Heart right ventricle (tissue), 16 donors: ENCODE measurements around the gene RGMA. TPM values are rescaled to one million over a fixed set of nuclear protein-coding genes. Genes with fewer than 3 reads are reported as not detected.

Experiments used
- ATAC-seq, 8 donors: fragments of 200-7000 bp; cut with Tn5 transposase; one replicate each; pipeline ENCODE4 v1.9.1; 2020; ENCODE audit warnings: mild to moderate bottlenecking in 8 of 8, moderate library complexity in 8 of 8, moderate number of reproducible peaks in 1 of 8
- DNase-seq, 2 donors: peaks; one replicate each; pipeline ENCODE4 v3.0.0-alpha.2; 2020
- H3K27ac ChIP-seq, 10 donors: fragments of 200-600 bp; sonication (generic) in 2 of 10; one replicate each; pipeline versions ENCODE4 v1.5.0 to v1.8.0; 2020 to 2022; ENCODE audit warnings: mild to moderate bottlenecking in 3 of 10
- H3K27me3 ChIP-seq, 7 donors: fragments of 200-600 bp; one replicate each; pipeline ENCODE4 v1.8.0; 2021 to 2022; ENCODE audit warnings: mild to moderate bottlenecking in 2 of 7
- H3K36me3 ChIP-seq, 9 donors: fragments of 200-600 bp; sonication (generic) in 1 of 9; one replicate each; pipeline versions ENCODE4 v1.5.0 to v1.8.0; 2020 to 2022; ENCODE audit warnings: mild to moderate bottlenecking in 2 of 9
- H3K4me1 ChIP-seq, 9 donors: fragments of 200-600 bp; sonication (generic) in 1 of 9; one replicate each; pipeline versions ENCODE4 v1.5.0 to v1.8.0; 2020 to 2022; ENCODE audit warnings: mild to moderate bottlenecking in 4 of 9
- H3K4me3 ChIP-seq, 10 donors: fragments of 200-600 bp; sonication (generic) in 2 of 10; one replicate each; pipeline versions ENCODE4 v1.5.0 to v1.8.0; 2020 to 2022; ENCODE audit warnings: mild to moderate bottlenecking in 7 of 10, moderate library complexity in 2 of 10
- H3K9me3 ChIP-seq, 11 donors: fragments of 200-600 bp in 10 of 11; sonication (generic) in 2 of 11; one replicate each; pipeline versions ENCODE4 v1.5.0 to v1.8.0; 2013 to 2022; ENCODE audit warnings: mild to moderate bottlenecking in 2 of 11, control low read depth in 1 of 11, moderate library complexity in 1 of 11
- WGBS, 2 donors: extraction: QIAGEN DNeasy Blood & Tissue Kit; methylation state at CpG; one replicate each; pipeline ENCODE4 v1.1.7; 2013; ENCODE audit warnings: inconsistent platforms in 1 of 2; 5-methylcytosine and 5-hydroxymethylcytosine counted together
- intact Hi-C, 10 donors: fragments of 100-400 bp; cut with DNase I; formaldehyde crosslinking; loops; one replicate each; pipeline versions ENCODE4 v1.11.1 to v1.14.2; 2022
- polyA plus RNA-seq, 2 donors: library from polyadenylated mRNA; stranded (reverse); fragments of 200-250 nt; gene quantifications; one replicate each; pipeline ENCODE4 v1.2.3, GENCODE V29; 2013
- total RNA-seq, 10 donors: library from RNA; stranded (reverse); fragmentation: NEBNext Ultra II Directional in 3 of 10; extraction: Animal tissue kit (Norgen Biotek cat#: 25700) in 3 of 10; gene quantifications; one replicate each; pipeline versions ENCODE4 v1.2.1 to v1.2.4, GENCODE V29; 2021 to 2023
- TF ChIP-seq, protein P1 (sequence below), 9 donors: fragments of 200-600 bp; sonication (generic) in 2 of 9; IDR thresholded peaks; one replicate each; pipeline versions ENCODE4 v1.5.0 to v1.8.0; 2021 to 2022; ENCODE audit warnings: antibody characterized with exemption in 9 of 9, mild to moderate bottlenecking in 5 of 9, moderate library complexity in 1 of 9
- donor health status: Arrhythmogenic right ventricular cardiomyopathy.
- donor health status: ischemic (EF 13 %, LVEDD 7.1; RV severe dilation, severe dysfunction).
- donor health status: healthy with polysubstance abuse.
- donor health status: DM: no; HTN: yes; CAD: no.
- donor health status: DM: no; HTN: no; CAD: no.
- donor health status: ischemic (EF 25% LVEDD 6.9; RV normal size, moderate dysfunction).
- donor health status: ischemic (EF 25% LVEDD 5.7; RV mildly dilated, moderate dysfunction).
- donor health status: healthy.
- donor health status: DM: yes; HTN: yes; CAD: no.
- donor health status: Ischemic cardiomyopathy.
- donor health status: ischemic (EF 35%, LVEDD 5.7; RV mildly dilated, moderate dysfunction).
- donor health status: nonischemic (EF 11% LVEDD 7.7; RV severe dilation, severe dysfunction).
- donor health status: DM: yes; HTN: yes; CAD: no.
- donor health status: PGD.
- donor health status: ischemic (EF 29% LVEDD 5.4; RV normal size, mild dysfunction).
- donor health status: nonischemic (EF 23%, LVEDD 6.1; RV moderate dilation, normal function).

Gene RGMA
- total and polyA plus RNA-seq, 12 donors = 4.9 to 33.8 (median 10.7) TPM

DNA sequence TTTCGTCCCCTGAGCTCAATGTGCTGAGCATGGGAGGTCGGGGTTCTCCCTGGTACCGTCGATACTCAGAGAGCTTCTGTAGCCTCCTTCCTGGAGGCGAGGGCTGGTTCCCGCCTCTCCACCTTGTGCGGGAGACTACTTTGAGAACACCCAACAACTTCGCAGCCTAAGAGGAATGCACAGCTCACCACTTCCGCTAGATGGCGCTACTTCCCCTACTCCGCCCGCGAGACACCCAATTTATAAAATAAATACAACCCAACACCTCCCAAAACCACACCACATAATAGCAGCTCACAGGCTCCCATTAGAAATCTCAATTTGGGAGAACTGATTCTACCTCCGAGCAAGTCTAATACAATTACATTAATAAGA, 1.2 kb downstream of the RGMA start:
- Histone ChIP-seq H3K27me3 (peaks cover 0 to 83% (median 20%) of the 10 kb centered on the region in 7 donors), H3K27ac (peak overlapping the region; percentile 74 to 92 (median 84)), H3K4me3 (peak overlapping the region; percentile 57 to 73 (median 64)), H3K36me3 (no peaks in the 10 kb centered on the region), H3K9me3 (no peaks in the 10 kb centered on the region), H3K4me1 (peaks cover 3 to 26% (median 17%) of the 10 kb centered on the region in 9 donors)
- peak; percentile 62 to 79 (median 70) for ATAC-seq
- TF ChIP-seq, protein P1, sequence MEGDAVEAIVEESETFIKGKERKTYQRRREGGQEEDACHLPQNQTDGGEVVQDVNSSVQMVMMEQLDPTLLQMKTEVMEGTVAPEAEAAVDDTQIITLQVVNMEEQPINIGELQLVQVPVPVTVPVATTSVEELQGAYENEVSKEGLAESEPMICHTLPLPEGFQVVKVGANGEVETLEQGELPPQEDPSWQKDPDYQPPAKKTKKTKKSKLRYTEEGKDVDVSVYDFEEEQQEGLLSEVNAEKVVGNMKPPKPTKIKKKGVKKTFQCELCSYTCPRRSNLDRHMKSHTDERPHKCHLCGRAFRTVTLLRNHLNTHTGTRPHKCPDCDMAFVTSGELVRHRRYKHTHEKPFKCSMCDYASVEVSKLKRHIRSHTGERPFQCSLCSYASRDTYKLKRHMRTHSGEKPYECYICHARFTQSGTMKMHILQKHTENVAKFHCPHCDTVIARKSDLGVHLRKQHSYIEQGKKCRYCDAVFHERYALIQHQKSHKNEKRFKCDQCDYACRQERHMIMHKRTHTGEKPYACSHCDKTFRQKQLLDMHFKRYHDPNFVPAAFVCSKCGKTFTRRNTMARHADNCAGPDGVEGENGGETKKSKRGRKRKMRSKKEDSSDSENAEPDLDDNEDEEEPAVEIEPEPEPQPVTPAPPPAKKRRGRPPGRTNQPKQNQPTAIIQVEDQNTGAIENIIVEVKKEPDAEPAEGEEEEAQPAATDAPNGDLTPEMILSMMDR (IDR thresholded peaks at IDR 0.05) = peak; percentile 82 to 92 (median 87)
- intact Hi-C loops = loop anchor here in 8 of 10 donors (2.0 to 10.0 kb wide), 14 partner anchors 57 to 1034 kb away; no protein-coding TSS in a partner anchor
- WGBS, 2 donors = 3% methylated on average over 14 of the region's 14 CpGs
- peak; percentile 69 to 71 for DNase-seq

GRCh38 chr15:93086791-93087190, 2.2 kb downstream of the RGMA start:
- Histone ChIP-seq H3K4me1 (peaks cover 3 to 26% (median 17%) of the 10 kb centered on the region in 9 donors), H3K4me3 (peak overlapping the region in 7 of 10 donors; percentile 4 to 73 (median 64)), H3K27me3 (peaks cover 0 to 73% (median 23%) of the 10 kb centered on the region in 7 donors), H3K9me3 (no peaks in the 10 kb centered on the region), H3K36me3 (no peaks in the 10 kb centered on the region), H3K27ac (peak overlapping the region in 5 of 10 donors; percentile 5 to 89 (median 79))
- intact Hi-C loops = loop anchor here in 8 of 10 donors (2.0 to 10.0 kb wide), 13 partner anchors 58 to 1036 kb away; no protein-coding TSS in a partner anchor
- no peak for DNase-seq
- TF ChIP-seq, protein P1 (IDR thresholded peaks at IDR 0.05) = no peak
- 65% methylated on average over 2 of the region's 2 CpGs for WGBS, 2 donors
- no peak for ATAC-seq

DNA sequence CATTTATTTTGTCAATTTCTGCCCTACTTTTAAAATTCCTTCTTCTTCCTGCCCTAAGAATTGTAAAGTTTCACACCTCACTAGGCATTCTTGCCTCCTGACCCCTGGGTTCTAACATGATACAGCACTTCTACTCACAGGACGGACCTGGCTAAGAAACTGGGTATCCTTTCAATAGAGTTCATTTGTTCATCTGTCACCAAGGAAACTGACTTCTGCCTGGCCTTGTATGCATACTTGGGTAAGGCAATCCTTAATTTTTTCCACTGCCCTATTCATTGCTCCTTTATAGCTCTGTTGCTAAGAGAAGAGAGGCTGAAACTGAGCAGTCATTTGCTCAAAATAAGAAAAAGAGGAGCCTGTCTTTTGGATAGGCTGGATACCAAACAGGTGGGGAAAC, 3.3 kb downstream of the RGMA start:
- Histone ChIP-seq H3K36me3 (no peaks in the 10 kb centered on the region), H3K27ac (no peak overlapping the region), H3K27me3 (peaks cover 0 to 62% (median 23%) of the 10 kb centered on the region in 7 donors), H3K4me3 (no peak overlapping the region), H3K9me3 (no peaks in the 10 kb centered on the region), H3K4me1 (peaks cover 3 to 26% (median 17%) of the 10 kb centered on the region in 9 donors)
- intact Hi-C loops = loop anchor here in 8 of 10 donors (2.0 to 10.0 kb wide), 14 partner anchors 17 to 1037 kb away; no protein-coding TSS in a partner anchor
- DNase-seq (no peak), ATAC-seq (no peak)
- TF ChIP-seq, protein P1 (IDR thresholded peaks at IDR 0.05) = no peak
- WGBS, 2 donors = 66 to 76% methylated on average over 1 of the region's 1 CpG

- TF ChIP-seq, protein P1 (IDR thresholded peaks at IDR 0.05) = no peak
- no peak for DNase-seq
- Histone ChIP-seq H3K4me1 (peaks cover 0 to 12% (median 0%) of the 10 kb centered on the region in 9 donors), H3K27me3 (peaks cover 0 to 37% (median 19%) of the 10 kb centered on the region in 7 donors), H3K4me3 (no peak overlapping the region), H3K36me3 (no peaks in the 10 kb centered on the region), H3K9me3 (no peaks in the 10 kb centered on the region), H3K27ac (no peak overlapping the region)
- intact Hi-C loops = loop anchor here in 8 of 10 donors (10.0 kb wide), 6 partner anchors 62 to 912 kb away; no protein-coding TSS in a partner anchor
- no peak for ATAC-seq
- 96 to 98% methylated on average over 3 of the region's 3 CpGs for WGBS, 2 donors
Measured at GRCh38 chr15:93082861-93083260, 6.2 kb downstream of the RGMA start.
